ENCODE measurements around the gene MOG.

- no peak for TF ChIP-seq POLR2A (IDR thresholded peaks at IDR 0.05)
- no peak for TF ChIP-seq CTCF (IDR thresholded peaks at IDR 0.05)
- no peak for TF ChIP-seq EP300 (IDR thresholded peaks at IDR 0.05)
- TF ChIP-seq POLR2AphosphoS5 (IDR thresholded peaks at IDR 0.05), result no peak
Measured at GRCh38 chr6:29608131-29608530, 48.8 kb upstream of the MOG start.
